Endothelial cell of umbilical vein (primary cell): ENCODE measurements around the gene KBTBD6.

Source experiments
- CTCF ChIP-seq, 2 donors: IDR thresholded peaks; 1 replicate in 1 of 2; 2 replicates in 1 of 2; pipeline ENCODE4 v1.5.1; 2011; ENCODE audit warnings: low read length in 2 of 2, mild to moderate bottlenecking in 2 of 2, moderate library complexity in 2 of 2, control low read depth in 1 of 2, inconsistent platforms in 1 of 2, low read depth in 1 of 2; ENCODE audit not compliant: insufficient read depth in 1 of 2; ENCODE audit errors: extremely low read depth in 1 of 2
- EZH2 ChIP-seq: IDR thresholded peaks from 2 replicates; pipeline ENCODE4 v1.6.1; 2012; ENCODE audit warnings: borderline replicate concordance, low read depth, mild to moderate bottlenecking, moderate library complexity, low read length, inconsistent platforms; ENCODE audit not compliant: severe bottlenecking
- GATA2 ChIP-seq: IDR thresholded peaks from 2 replicates; pipeline ENCODE4 v1.7.0; 2011; ENCODE audit warnings: low read depth, mild to moderate bottlenecking, moderate library complexity, mixed read lengths, low read length; ENCODE audit not compliant: insufficient read length, insufficient read depth
- JUN ChIP-seq: IDR thresholded peaks from 2 replicates; pipeline ENCODE4 v1.6.1; 2011; ENCODE audit warnings: borderline replicate concordance, low read depth; ENCODE audit not compliant: insufficient read length, insufficient read depth
- MAX ChIP-seq: IDR thresholded peaks from 2 replicates; pipeline ENCODE4 v1.6.1; 2011; ENCODE audit not compliant: insufficient read depth, insufficient read length
- MYC ChIP-seq: IDR thresholded peaks from one replicate; pipeline ENCODE4 v1.6.1; 2011; ENCODE audit warnings: mild to moderate bottlenecking, low read depth, low read length
- POLR2A ChIP-seq: IDR thresholded peaks from 2 replicates; pipeline ENCODE4 v1.6.1; 2012; ENCODE audit warnings: low read depth, mild to moderate bottlenecking, control low read depth, low read length
- POLR2AphosphoS5 ChIP-seq: IDR thresholded peaks from 2 replicates; pipeline ENCODE4 v1.6.1; 2012; ENCODE audit warnings: low read depth, mild to moderate bottlenecking, control low read depth, low read length, moderate library complexity; ENCODE audit not compliant: insufficient read depth

- TF ChIP-seq EZH2: no peak
- no peak for TF ChIP-seq CTCF (IDR thresholded peaks at IDR 0.05; ENCODE audit: extremely low read depth in 1 of 2, insufficient read depth in 1 of 2, low read depth in 1 of 2, low read length in 2 of 2)
- TF ChIP-seq GATA2: no peak
- no peak for TF ChIP-seq POLR2A
- no peak for TF ChIP-seq MYC
- no peak for TF ChIP-seq MAX
- TF ChIP-seq POLR2AphosphoS5: no peak
- no peak for TF ChIP-seq JUN
Measured at GRCh38 chr13:41137241-41137640, 4.6 kb upstream of the KBTBD6 start.
